Superior temporal gyrus (tissue), 1 donor: ENCODE results near the gene PANK1.
A peak's percentile ranks its signal among the peaks of the same experiment; 100 is the strongest.
"Not testable (repeated sequence)": the region's sequence is repeated elsewhere in the genome, so short reads cannot be mapped to it uniquely, and the experiment has no call there.

Source experiments
- DNase-seq: peaks from one replicate; pipeline ENCODE4 v3.0.0-alpha.2; 2016; ENCODE audit errors: extremely low spot score

PANK1 gene

GRCh38 chr10:89651916-89652573, 7.0 kb upstream of the PANK1 start:
- DNase-seq, result no peak

DNA sequence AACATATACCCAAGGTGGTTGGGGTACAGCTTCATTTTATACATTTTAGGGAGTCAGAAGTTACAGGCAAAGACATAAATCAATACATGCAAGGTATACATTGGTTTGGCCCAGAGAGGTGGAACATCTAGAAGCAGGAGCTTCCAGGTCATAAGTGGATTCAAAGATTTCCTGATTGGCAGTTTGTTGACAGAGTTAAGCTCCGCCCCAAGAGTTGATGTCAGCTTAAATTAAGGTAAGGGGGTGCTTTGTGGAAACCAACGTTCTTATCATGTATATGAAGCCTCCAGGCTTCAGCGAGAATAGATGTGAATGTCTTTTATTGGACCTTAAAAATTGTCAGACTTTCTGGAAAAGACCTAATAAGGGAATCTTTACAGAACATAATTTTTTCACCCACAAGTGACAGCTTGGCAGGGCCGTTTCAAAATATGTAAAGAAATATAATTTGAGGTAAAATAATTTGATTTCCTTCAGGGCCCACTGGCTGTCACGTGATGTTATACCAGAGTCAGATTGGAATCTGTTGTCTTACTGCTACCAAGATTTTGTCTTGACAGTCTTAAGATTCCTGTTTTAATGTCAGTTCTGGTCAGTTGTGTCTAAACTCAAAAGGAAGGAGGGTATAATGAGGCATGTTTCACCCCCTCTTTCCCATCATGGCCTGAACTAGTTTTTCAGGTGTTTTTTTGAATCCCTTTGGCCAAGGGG, 6.3 kb upstream of the PANK1 start:
- no peak for DNase-seq

DNA sequence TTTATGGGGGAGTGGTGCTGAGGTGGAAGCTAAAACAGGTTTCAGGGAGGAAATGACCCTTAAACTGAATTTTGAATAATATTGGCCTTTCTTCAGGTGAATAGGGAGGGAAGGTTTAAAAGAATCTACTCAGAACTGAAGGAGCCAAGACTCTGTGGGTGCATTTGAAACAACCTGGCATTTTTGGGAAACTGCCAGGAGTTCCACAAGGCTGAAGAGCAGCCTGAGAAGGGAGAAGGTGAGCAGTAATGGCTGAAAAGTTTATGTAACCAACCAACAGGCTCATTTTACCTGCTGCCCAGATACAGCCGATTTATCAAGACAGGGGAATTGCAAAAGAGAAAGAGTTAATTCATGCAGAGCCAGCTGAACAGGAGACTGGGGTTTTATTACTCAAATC, 4.0 kb upstream of the PANK1 start:
- DNase-seq, result no peak

DNA sequence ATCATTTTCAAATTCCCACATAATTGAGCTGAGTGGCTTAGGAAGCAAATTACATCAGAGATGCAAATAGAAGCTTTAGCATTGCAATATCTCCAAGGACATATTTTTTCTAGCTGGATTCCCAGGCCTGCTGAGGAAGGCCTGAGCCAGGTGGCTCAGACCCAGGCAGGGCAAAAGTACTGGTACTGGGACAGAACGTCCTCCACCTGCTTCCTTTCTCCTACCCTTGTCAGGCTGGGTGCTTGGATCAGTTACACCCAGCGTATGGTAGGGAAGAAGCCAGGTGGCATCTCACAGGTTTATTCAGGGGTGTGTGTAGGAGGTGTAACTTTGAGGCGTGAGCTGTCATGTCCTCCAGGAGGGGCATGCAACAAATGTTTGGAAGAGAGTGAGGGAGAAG, 3.0 kb upstream of the PANK1 start:
- DNase-seq, result no peak

- no peak for DNase-seq
These were observed 2.0 kb upstream of the PANK1 start for GRCh38 chr10:89646889-89647657.

DNA sequence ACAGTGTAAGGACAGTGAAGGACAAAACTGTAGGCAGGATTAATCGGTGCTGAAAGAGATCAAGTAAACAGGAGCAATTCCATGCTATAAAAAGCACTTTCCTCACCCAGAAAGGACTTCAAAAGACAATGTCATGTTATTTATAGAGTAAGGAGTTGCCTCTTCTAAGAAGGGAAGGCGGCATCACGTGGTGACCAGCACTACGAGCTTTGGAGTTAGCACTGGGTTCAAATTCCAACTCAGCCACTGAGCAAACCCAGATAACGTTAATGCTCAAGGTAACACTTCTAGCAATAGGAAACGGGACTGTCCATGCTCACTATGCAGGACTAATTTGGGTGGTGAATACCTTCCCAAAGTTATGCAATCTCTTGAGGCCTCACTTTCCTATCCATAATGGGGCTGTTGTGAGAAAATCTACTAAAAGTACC, 715 bp upstream of the PANK1 start:
- DNase-seq, result no peak

- peak; percentile 38 for DNase-seq
These were observed 413 bp downstream of the PANK1 start for GRCh38 chr10:89644691-89644966.

DNA sequence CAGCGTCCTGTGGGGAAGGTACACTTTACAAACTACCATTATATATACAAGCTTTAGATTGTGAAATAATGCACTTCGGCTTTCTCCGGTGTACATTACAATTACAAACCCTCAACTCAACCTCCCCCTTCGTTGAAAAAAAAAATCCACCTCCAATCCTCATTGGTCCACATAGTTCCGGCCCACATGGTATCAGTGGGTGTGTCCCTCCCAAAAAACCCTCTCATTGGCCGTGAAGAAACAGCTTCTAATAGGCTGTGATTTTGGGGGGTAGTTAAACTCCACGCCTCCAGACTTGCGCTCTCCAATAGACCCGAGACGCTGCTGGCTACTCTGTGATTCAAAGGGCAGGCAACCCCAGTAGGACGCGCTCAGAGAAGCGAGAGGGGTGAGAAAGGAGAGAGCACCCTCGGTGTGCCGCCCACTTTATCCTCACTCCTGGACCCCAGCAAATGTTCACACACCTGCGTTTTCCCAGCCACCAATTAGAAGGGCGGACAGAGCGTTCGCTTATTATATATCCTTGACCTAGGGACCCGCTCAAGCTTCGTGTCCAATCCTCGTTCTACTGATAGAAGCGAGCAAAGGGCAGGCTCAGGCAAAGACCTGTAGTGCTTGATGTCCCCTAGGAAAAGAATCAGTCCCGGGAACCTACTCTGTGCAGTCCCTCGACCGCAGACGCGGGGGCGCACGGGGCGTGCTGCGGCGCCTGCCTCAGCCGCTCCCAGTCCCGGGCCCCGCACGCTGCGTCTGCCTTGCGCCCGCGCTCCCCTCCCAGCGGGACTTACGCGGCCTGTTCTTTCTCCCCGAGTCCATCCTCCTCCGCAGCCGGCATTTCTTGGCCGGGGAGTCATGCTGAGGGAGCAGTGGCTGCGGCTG, 991 bp downstream of the PANK1 start:
- peak; percentile 96 for DNase-seq

DNA sequence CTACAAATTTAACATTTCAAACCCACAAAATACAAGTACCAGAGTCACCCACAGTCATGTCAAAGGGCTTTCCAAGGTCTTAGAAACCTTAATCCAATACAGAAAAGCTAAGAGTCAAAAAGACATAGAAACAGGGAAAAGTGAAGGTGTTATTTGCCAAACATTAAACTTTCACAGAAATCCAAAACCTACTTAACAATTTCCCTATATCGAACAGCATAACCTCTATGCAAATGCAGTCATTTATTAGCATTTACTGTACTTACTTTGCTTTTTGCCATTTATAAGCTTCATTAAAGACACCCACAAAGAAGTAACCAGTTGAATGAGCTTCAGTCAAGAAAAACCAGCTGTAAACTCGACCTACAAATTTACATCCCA, 1.6 kb downstream of the PANK1 start:
- DNase-seq, result no peak

DNA sequence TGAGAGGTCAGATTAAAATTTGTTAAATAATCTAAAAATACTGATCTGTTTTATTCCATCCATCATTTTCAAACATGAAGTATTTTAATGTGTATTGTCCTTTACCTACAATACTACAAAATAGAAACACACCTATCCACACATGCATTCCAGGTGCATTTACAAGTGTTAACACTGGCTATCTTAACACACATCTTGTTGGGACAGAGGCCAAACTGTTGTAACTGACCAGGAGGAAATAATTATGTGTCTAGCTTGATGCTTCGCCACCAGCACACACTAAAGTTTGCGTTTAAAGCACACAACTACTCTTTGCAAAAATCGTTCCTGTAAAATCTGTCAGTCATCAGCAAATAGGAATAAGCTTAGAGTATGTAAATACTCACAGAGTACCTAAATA, 2.8 kb downstream of the PANK1 start:
- no peak for DNase-seq

GRCh38 chr10:89640241-89640640, 4.8 kb downstream of the PANK1 start:
- no peak for DNase-seq

- no peak for DNase-seq
These were observed 5.7 kb downstream of the PANK1 start for GRCh38 chr10:89639326-89639725.

- DNase-seq, result no peak
These were observed 7.9 kb downstream of the PANK1 start for GRCh38 chr10:89637113-89637512.

DNA sequence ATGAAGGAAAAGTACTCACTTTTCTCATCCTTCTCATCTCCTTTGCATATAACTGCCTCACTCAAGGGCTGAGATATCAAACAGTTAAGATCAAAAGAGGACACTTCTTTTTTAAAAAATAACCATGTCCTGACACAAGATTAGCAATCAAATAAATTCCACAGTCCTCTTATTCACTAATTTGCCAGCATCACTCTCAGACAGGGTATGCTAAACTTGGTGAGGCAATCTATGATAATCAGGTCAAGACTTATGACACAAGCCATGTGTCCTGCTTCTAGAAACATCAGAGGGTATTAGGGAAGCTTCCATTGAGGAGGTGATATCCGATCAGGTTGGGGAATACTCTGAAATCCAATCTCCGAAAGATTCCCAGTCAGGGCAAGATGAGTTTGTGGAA, 10.4 kb downstream of the PANK1 start:
- DNase-seq, result no peak

DNA sequence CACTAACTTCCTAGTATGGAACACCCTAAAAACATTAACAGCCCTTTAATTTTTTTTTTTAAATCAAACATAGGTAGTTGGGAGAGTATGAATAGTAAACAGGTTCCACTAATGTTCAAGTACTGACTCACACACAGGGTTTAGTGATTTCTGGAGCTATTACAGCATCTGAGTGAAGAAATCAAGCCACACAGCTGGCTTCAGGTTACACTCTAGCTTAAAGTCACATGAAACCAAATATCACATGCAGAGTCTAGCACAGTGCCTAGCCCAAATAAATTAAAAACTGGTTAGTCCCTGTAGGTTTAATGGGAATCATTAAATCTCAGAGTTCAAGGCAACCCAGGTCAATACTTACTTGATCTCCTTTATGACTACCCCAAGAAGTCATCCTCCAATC, 11.6 kb downstream of the PANK1 start:
- DNase-seq, result no peak

- DNase-seq, result no peak
These were observed 12.2 kb downstream of the PANK1 start for GRCh38 chr10:89632824-89633223.

DNA sequence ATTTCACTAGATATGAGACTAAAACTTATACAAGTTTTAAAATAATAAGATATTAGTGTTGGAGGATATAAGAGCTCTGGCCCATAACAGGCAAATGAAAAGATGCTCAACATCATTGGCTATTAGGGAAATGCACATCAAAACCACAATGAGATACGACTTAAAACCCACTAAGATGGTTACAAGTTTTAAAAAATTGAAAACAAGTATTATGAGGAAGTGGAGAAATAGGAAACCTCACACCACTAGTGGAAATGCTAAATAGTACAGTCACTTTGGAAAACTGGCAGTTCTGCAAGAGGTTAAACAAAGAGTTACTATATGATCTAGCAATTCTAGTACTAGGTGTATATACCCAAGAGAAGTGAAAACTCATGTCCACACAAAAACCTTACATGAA, 17.2 kb downstream of the PANK1 start:
- DNase-seq, result no peak

DNA sequence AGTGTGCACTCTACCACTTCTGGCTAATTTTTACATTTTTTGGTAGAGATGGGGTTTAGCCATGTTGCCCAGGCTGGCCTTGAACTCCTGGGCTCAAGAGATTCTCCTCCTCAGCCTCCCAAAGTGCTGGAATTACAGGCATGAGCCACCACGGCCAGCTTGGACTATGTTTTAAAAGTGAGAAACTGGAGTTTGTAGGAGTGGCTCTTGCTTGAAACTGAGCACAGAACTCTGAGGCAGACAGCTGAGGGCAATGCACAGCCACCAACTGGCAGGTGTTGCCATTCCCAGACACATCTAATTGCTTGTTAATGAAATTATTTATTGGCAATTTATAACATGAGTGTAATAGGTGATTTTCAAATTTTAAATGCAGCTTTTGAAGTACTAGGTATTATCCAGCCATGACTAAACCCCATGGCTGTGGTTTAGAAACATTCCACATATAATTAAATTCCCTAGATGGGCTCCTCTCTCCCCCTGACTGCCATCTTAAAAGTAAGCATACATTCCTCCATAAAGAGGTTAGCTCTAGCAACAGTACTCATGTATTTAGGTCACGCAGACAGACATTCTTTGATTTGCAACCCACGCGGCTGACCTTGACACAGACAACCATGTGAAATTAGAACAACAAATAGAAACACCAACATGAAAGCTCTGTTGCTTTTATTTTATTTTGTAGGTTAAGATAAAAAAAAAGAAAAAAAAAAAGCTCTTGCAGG, 19.8 kb downstream of the PANK1 start:
- DNase-seq, result no peak

- DNase-seq, result no peak
These were observed 21.0 kb downstream of the PANK1 start for GRCh38 chr10:89624020-89624419.

- DNase-seq, result no peak
These were observed 22.9 kb downstream of the PANK1 start for GRCh38 chr10:89622151-89622550.

DNA sequence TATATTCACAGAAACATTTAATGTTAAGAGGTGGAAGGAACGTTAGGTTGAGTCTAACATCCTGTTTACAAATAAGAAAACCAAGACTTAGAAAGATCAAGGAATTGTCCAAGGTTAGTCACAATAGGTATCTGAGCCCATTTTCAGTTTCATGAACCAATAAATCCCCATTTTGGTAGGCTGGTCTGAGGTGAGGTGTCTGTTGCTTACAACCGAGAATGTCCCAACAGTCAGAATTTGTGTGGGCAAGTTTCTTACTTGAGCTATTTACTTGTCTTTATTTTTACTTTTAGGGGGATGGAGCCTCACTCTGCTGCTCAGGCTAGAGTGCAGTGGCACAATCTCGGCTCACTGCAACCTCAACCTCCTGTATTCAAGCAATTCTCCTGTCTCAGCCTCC, 23.6 kb downstream of the PANK1 start:
- no peak for DNase-seq

DNA sequence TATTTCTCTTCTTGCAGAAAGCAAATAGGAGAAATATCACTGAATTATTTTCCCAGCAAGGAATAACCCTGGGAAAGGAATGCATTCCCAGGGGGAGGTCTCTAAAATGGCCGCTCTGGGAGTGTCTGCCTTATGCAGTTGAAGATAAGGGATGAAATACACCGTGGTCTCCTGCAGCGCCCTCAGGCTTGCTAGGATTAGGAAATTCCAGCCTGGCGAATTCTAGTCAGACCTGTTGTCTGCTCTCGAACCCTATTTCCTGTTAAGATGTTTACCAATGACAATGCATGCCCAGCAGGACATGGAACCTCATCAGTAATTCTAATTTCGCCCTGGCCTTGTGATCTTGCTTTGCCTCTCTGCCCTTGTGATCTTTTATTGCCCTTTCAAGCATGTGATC, 24.7 kb downstream of the PANK1 start:
- not testable (repeated sequence) for DNase-seq
